Stimulated activated naive B cell treated with anti-CD40 and anti-IgM and Interleukin-4, amounts not matched to agents 10 μg/mL and 1 μg/mL and 100 μg/mL, for 72 hours (primary cell): ENCODE results near the gene FLT3.
"Not testable (repeated sequence)": the region's sequence is repeated elsewhere in the genome, so short reads cannot be mapped to it uniquely, and the experiment has no call there.

ENCODE experiments used
- ATAC-seq, 2 donors: fragments of 150-1000 bp; cut with Tn5 transposase; replicated peaks; 2 replicates each; pipeline ENCODE4 v1.10.0; 2021; ENCODE audit warnings: moderate library complexity in 1 of 2
- DNase-seq: peaks from one replicate; pipeline ENCODE4 v3.0.0; 2021
- H3K27ac Mint-ChIP-seq: one replicate; pipeline ENCODE4 v1.8.0; 2022; ENCODE audit warnings: mild to moderate bottlenecking, mixed read lengths
- H3K27me3 Mint-ChIP-seq, 2 donors: one replicate each; pipeline ENCODE4 v1.8.0; 2022; ENCODE audit warnings: mixed read lengths in 2 of 2
- H3K36me3 Mint-ChIP-seq, 2 donors: one replicate each; pipeline ENCODE4 v1.8.0; 2022; ENCODE audit warnings: mixed read lengths in 2 of 2, mild to moderate bottlenecking in 1 of 2
- H3K4me1 Mint-ChIP-seq, 2 donors: one replicate each; pipeline ENCODE4 v1.8.0; 2022; ENCODE audit warnings: mixed read lengths in 2 of 2, mild to moderate bottlenecking in 1 of 2
- H3K4me3 Mint-ChIP-seq, 2 donors: one replicate each; pipeline ENCODE4 v1.8.0; 2022; ENCODE audit warnings: mild to moderate bottlenecking in 2 of 2, mixed read lengths in 2 of 2, moderate library complexity in 1 of 2
- H3K9me3 Mint-ChIP-seq, 2 donors: one replicate each; pipeline ENCODE4 v1.8.0; 2022; ENCODE audit warnings: mixed read lengths in 2 of 2, mild to moderate bottlenecking in 1 of 2

FLT3 gene

DNA sequence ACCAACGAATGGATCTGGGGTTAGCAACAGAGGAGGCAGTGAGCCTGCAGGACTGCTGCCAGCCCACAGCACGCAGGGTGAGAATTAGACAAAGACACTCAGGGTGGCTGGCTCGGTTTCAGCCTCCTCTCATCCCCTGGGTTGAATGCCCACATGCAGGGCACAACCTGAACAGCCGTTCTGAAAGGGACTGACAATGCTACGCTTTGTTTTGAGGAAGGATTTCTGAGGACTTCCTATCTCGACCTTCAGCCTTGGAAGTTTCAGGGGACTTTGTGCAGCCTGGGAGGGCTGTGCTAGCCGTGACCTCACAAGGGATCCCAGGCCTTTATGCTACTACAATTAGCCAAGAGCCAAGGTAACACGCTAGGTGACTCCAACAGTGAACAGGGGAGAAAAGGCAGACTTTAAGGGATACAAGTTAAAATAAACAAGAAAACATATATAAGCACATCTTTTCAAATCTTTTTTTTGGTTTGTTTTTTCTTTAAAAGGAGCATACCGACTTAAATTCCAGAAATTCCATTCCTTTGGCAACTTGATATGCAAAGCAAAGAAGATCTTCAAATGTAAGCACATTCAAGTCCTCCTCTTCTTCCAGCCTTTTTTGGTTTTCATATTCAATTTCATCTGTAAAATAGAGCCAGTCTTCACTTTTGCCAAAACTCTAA lies 77.4 kb downstream of the FLT3 start:
- H3K27me3 Mint-ChIP-seq, result no peaks in the 10 kb centered on the region
- no peak overlapping the region for H3K27ac Mint-ChIP-seq
- peaks cover 0 to 4% of the 10 kb centered on the region in 2 donors for H3K9me3 Mint-ChIP-seq
- H3K4me3 Mint-ChIP-seq, result no peak overlapping the region
- no peak for ATAC-seq
- peaks cover 0 to 5% of the 10 kb centered on the region in 2 donors for H3K4me1 Mint-ChIP-seq
- no peaks in the 10 kb centered on the region for H3K36me3 Mint-ChIP-seq
- DNase-seq, result no peak

DNA sequence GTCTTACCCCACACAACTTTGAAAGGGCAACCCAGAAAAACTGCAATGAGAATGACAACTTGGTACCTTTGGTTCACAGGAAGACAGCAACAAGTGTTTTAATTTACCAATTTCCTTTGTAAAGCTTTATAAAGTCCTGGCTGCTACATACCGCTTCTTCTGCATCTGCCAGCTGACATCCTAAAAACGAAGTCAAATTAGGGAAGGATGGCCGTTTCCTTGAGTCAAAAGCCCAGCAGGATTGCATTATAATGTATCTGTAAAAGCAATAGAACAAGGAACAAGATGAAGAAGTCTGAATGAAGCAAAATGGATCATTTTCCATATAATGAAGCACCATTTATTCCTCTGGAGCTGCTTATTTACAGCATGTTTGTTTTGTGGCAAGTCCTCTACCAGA lies 86.1 kb downstream of the FLT3 start:
- H3K4me1 Mint-ChIP-seq, result peaks cover 17 to 32% of the 10 kb centered on the region in 2 donors
- peaks cover 0 to 4% of the 10 kb centered on the region in 2 donors for H3K9me3 Mint-ChIP-seq
- no peak overlapping the region for H3K4me3 Mint-ChIP-seq
- no peak overlapping the region for H3K27ac Mint-ChIP-seq
- H3K27me3 Mint-ChIP-seq, result no peaks in the 10 kb centered on the region
- DNase-seq (no peak), ATAC-seq (no peak)
- H3K36me3 Mint-ChIP-seq, result no peaks in the 10 kb centered on the region

GRCh38 chr13:28013482-28013881 lies 86.9 kb downstream of the FLT3 start:
- no peak for DNase-seq
- Mint-ChIP-seq H3K27ac (peak overlapping the region; percentile 88), H3K27me3 (no peaks in the 10 kb centered on the region), H3K9me3 (peaks cover 0 to 4% of the 10 kb centered on the region in 2 donors), H3K4me1 (peaks cover 19 to 36% of the 10 kb centered on the region in 2 donors), H3K36me3 (no peaks in the 10 kb centered on the region), H3K4me3 (no peak overlapping the region)
- ATAC-seq, result no peak

DNA sequence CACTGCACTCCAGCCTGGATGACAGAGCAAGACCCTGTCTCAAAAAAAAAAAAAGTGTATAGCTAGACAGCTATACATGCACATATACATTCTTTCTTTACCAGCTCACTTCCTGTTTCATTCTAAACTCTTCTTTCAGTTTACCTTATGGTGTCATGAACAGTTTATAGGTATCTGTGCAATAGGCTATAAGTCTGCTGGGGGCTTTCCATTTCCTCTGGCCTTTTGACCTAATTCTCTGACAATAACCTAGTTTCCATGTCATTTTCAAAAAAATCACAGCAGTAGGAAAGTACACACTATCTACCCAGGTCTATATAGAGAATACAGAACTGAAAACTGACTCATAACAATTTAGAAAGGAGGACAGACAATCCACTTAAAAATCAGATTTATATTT lies 87.5 kb downstream of the FLT3 start:
- Mint-ChIP-seq H3K4me1 (peaks cover 19 to 36% of the 10 kb centered on the region in 2 donors), H3K36me3 (no peaks in the 10 kb centered on the region), H3K27ac (peak overlapping the region; percentile 90), H3K27me3 (no peaks in the 10 kb centered on the region), H3K4me3 (peak overlapping the region; percentile 19 to 44), H3K9me3 (peaks cover 0 to 4% of the 10 kb centered on the region in 2 donors)
- ATAC-seq, result peak; percentile 93 to 94
- DNase-seq, result peak; percentile 44

GRCh38 chr13:28012383-28012782 lies 88.0 kb downstream of the FLT3 start:
- peak in 1 of 2 donors; percentile 11 for ATAC-seq
- Mint-ChIP-seq H3K27ac (peak overlapping the region; percentile 90), H3K36me3 (no peaks in the 10 kb centered on the region), H3K9me3 (peaks cover 0 to 4% of the 10 kb centered on the region in 2 donors), H3K4me1 (peaks cover 19 to 36% of the 10 kb centered on the region in 2 donors), H3K4me3 (peak overlapping the region; percentile 19 to 44), H3K27me3 (no peaks in the 10 kb centered on the region)
- DNase-seq, result no peak

DNA sequence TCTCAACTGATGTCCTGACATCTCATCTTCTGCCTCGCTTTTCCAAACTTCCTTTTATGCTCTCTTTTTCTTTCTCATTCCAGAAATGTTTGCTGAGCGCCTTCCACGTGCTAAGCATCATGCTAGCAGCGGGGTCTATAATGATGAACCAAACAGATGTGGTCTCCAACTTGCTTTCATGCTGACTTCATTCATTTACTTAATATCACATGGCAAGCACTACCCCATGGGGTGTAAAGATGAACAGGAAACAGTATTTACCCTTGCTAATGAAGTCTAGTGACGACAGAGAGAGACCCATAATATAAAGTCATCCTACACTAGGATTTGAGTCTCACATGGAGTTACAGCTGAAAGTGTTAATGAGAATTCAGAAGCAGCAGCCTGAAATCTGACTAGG lies 90.3 kb downstream of the FLT3 start:
- ATAC-seq (no peak), DNase-seq (no peak)
- Mint-ChIP-seq H3K36me3 (no peaks in the 10 kb centered on the region), H3K4me1 (peaks cover 16 to 32% of the 10 kb centered on the region in 2 donors), H3K4me3 (no peak overlapping the region), H3K9me3 (peaks cover 0 to 4% of the 10 kb centered on the region in 2 donors), H3K27ac (peak overlapping the region; percentile 7), H3K27me3 (no peaks in the 10 kb centered on the region)

GRCh38 chr13:28005016-28005415 lies 95.4 kb downstream of the FLT3 start:
- H3K9me3 Mint-ChIP-seq, ATAC-seq, H3K4me3 Mint-ChIP-seq, DNase-seq, H3K27me3 Mint-ChIP-seq, H3K27ac Mint-ChIP-seq, H3K36me3 Mint-ChIP-seq, H3K4me1 Mint-ChIP-seq: not testable (repeated sequence)

DNA sequence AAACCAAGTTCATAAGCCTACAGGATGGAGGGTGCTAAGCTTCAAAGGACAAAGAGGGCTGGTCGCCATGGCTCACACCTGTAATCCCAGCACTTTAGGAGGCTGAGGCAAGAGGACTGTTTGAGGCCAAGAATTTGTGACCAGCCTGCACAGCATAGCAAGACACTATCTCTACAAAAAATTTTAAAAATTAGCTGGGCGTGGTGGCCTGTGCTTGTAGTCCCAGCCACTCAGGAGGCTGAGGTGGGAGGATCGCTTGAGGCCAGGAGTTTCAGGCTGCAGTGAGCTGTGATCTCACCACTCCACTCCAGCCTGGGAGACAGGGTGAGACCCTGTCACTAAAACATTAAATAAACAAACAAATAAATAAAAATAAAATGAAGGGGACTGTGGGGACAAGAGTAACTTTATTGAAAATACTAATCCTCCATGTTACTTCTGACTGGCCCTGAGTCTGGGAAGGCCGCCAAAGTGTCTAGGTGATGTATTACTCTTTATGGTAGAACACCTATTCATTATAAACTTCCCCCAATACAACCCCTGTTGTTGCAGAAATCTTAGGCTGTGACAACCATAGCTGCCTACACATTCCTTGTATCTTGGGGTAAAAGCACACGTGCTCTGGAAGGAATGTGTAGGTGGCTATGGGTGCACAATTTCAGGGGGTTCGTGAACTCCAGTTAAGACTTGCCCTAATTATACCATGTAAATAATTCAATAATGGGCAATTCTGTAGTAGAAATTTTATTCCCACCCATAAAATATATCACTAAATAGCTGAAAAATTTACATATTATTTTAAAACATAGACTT lies 97.3 kb downstream of the FLT3 start:
- Mint-ChIP-seq H3K4me3 (no peak overlapping the region), H3K36me3 (no peaks in the 10 kb centered on the region), H3K27me3 (no peaks in the 10 kb centered on the region), H3K4me1 (peaks cover 2 to 4% of the 10 kb centered on the region in 2 donors), H3K9me3 (no peaks in the 10 kb centered on the region), H3K27ac (no peak overlapping the region)
- no peak for ATAC-seq
- DNase-seq, result no peak

DNA sequence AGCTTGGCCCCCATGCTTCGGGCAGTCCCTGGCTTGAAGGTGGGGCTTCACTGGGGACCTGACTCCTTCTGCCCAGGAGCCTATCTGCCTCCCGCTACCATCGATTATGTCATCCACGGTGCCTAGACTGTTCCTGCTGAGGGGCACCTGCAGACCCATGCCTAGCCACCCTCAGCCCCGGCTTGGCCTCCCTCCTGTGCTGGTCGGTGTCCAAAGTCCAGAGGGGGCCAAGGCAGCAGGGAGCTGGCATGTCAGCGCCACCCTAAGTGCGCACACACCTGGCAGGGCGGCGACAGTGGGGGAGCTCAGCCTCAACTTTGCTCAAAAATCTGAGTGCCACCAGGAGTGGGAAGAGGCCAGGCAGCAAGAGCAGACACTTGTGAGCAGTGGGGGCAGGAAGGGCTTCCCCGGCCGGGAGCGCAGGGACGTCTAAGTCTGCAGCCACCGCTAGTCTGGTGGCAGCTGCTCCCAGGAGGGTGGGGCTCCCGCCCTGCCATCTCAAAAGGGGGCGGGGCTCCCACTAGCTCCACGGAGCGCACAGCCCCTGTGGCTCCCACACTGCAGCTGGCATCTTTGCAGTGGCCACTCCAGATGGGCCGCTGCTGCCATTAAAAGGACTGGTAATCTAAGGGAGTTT lies 98.4 kb downstream of the FLT3 start:
- no peaks in the 10 kb centered on the region for H3K9me3 Mint-ChIP-seq
- no peak for ATAC-seq
- no peak overlapping the region for H3K27ac Mint-ChIP-seq
- H3K4me3 Mint-ChIP-seq, result no peak overlapping the region
- H3K36me3 Mint-ChIP-seq, result no peaks in the 10 kb centered on the region
- no peak for DNase-seq
- no peaks in the 10 kb centered on the region for H3K27me3 Mint-ChIP-seq
- H3K4me1 Mint-ChIP-seq, result peaks cover 5 to 7% of the 10 kb centered on the region in 2 donors

- DNase-seq (no peak), ATAC-seq (no peak)
- Mint-ChIP-seq H3K9me3 (no peaks in the 10 kb centered on the region), H3K4me3 (no peak overlapping the region), H3K27me3 (no peaks in the 10 kb centered on the region), H3K36me3 (no peaks in the 10 kb centered on the region), H3K27ac (no peak overlapping the region), H3K4me1 (peaks cover 5 to 7% of the 10 kb centered on the region in 2 donors)
These were observed 99.3 kb downstream of the FLT3 start for GRCh38 chr13:28001049-28001448.

DNA sequence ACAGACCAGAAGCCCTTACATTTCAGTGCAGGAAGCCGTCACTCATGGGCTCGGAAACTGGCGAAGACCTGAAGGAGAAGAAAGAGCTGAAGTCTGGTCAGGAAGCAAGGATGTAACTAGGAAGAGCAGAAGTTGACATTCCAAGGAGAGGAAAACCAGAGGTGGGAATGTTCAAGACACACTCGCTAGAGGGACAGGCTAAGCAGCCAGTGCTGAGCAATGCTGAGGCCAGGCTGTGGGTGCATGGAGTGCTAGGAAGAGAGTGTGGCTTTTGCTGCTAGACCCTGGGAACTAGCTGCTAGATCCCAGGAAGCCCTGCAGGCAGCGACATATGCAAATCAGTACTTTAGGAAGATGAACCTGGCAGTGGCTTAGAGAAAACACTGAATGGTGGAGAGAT lies 99.8 kb downstream of the FLT3 start:
- Mint-ChIP-seq H3K27me3 (no peaks in the 10 kb centered on the region), H3K9me3 (no peaks in the 10 kb centered on the region), H3K4me3 (no peak overlapping the region), H3K27ac (no peak overlapping the region), H3K36me3 (no peaks in the 10 kb centered on the region), H3K4me1 (peaks cover 5 to 7% of the 10 kb centered on the region in 2 donors)
- DNase-seq (no peak), ATAC-seq (no peak)

GRCh38 chr13:27997904-27998522 lies 102.4 kb downstream of the FLT3 start:
- peak; percentile 76 to 77 for ATAC-seq
- no peaks in the 10 kb centered on the region for H3K27me3 Mint-ChIP-seq
- H3K36me3 Mint-ChIP-seq, result no peaks in the 10 kb centered on the region
- H3K4me3 Mint-ChIP-seq, result no peak overlapping the region
- no peak overlapping the region for H3K27ac Mint-ChIP-seq
- H3K9me3 Mint-ChIP-seq, result no peaks in the 10 kb centered on the region
- no peak for DNase-seq
- H3K4me1 Mint-ChIP-seq, result peaks cover 7% of the 10 kb centered on the region in 2 donors

DNA sequence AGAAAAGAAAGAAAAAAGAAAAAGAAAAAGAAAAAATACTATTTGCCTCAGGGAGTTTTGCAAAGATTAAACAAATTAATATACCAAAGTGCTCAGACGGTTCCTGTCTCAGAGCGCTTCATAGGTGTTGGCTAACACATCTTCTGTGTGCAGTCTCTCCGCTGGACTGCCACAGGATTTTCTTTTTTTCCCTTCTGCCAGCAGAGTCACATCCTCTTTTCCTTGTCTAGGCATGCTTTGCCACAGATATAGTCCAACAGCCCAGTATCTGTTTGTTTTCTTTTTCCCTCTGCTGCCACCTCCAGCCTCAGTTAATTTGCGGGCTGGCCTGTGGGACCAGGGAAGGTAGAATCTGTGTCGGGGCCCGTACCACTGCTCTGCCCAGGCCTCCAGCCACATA lies 108.5 kb downstream of the FLT3 start:
- H3K9me3 Mint-ChIP-seq, result no peaks in the 10 kb centered on the region
- H3K27ac Mint-ChIP-seq, result no peak overlapping the region
- no peaks in the 10 kb centered on the region for H3K36me3 Mint-ChIP-seq
- peaks cover 0 to 2% of the 10 kb centered on the region in 2 donors for H3K4me1 Mint-ChIP-seq
- DNase-seq (no peak), ATAC-seq (no peak)
- H3K27me3 Mint-ChIP-seq, result peaks cover 0 to 6% of the 10 kb centered on the region in 2 donors
- H3K4me3 Mint-ChIP-seq, result no peak overlapping the region

DNA sequence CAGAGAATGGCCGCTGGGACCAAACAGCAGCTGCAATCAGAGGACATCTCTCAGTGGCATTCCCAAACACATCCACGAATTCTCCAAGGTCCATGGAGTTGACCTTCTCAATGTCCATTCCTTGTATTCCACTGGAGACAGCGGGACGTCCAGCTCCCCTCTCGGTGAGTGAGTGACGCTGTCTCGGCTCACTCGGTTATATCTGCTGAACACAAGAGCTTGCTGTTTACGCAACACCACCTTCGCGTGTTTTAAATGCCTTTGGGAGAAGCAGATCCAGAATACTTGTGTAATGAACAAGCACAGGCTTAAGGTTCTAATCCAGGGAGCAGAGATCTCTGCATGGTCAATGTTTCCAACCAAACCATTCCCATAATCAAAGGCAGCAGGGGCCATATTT lies 111.9 kb downstream of the FLT3 start, which contains the start of gene URAD:
Gene URAD (minus strand): TSS at position 174 of the 400 bp plus-strand sequence. CDS start 56 bp downstream, at position 118.
- no peak within 1 kb of the TSS for H3K4me3 Mint-ChIP-seq
- ATAC-seq (no peak), DNase-seq (no peak)
- no peak within 1 kb of the TSS for H3K27ac Mint-ChIP-seq
- H3K4me1 Mint-ChIP-seq, result no peaks in the 10 kb centered on the region
- peaks cover 6 to 13% of the 10 kb centered on the region in 2 donors for H3K27me3 Mint-ChIP-seq
- H3K9me3 Mint-ChIP-seq, result no peaks in the 10 kb centered on the region
- no peaks in the 10 kb centered on the region for H3K36me3 Mint-ChIP-seq
